SK-MEL-5 (cell line): ENCODE data around the gene FOXG1. TPM values are rescaled to one million over a fixed set of nuclear protein-coding genes. Genes with fewer than 3 reads are reported as not detected.

Experiments used
- DNase-seq: peaks from one replicate; pipeline ENCODE4 v3.0.0-alpha.2; 2016; ENCODE audit warnings: low read depth, low spot score
- in situ Hi-C: cut with HindIII; loops from 2 replicates; pipeline ENCODE4 v1.10.0; 2016; ENCODE audit warnings: low sequenced_read_pairs, high pct_unique_total_duplicates, low pct_unique_long_range_greater_than_20kb
- total RNA-seq: library from RNA; depleted of rRNA; stranded (reverse); fragments of >200 nt; shearing (Covaris generic); gene quantifications from 2 replicates; pipeline ENCODE4 v1.2.3, GENCODE V29; 2014

FOXG1 gene
- total RNA-seq, 1 experiment from 2014 or later, result not detected

- DNase-seq, result no peak
- in situ Hi-C loops, result no loop called here
These were observed 4.6 kb downstream of the FOXG1 start for GRCh38 chr14:28771168-28771567.

GRCh38 chr14:28772613-28773012, 6.0 kb downstream of the FOXG1 start:
- in situ Hi-C loops, result no loop called here
- DNase-seq, result no peak

- no peak for DNase-seq
- in situ Hi-C loops, result no loop called here
These were observed 6.6 kb downstream of the FOXG1 start for GRCh38 chr14:28773176-28773575.

- DNase-seq, result peak; percentile 65
- in situ Hi-C loops, result no loop called here
These were observed 7.5 kb downstream of the FOXG1 start for GRCh38 chr14:28773861-28774691.

GRCh38 chr14:28774764-28775735, 8.5 kb downstream of the FOXG1 start:
- no peak for DNase-seq
- in situ Hi-C loops, result no loop called here

GRCh38 chr14:28776482-28777266, 10.1 kb downstream of the FOXG1 start:
- in situ Hi-C loops, result no loop called here
- DNase-seq, result no peak

- no peak for DNase-seq
- in situ Hi-C loops, result no loop called here
These were observed 11.0 kb downstream of the FOXG1 start for GRCh38 chr14:28777471-28778137.

GRCh38 chr14:28778138-28779117, 11.8 kb downstream of the FOXG1 start:
- no peak for DNase-seq
- in situ Hi-C loops, result no loop called here

GRCh38 chr14:28779456-28779855, 12.9 kb downstream of the FOXG1 start:
- in situ Hi-C loops, result no loop called here
- DNase-seq, result no peak

GRCh38 chr14:28780843-28781820, 14.5 kb downstream of the FOXG1 start:
- in situ Hi-C loops, result no loop called here
- DNase-seq, result no peak

GRCh38 chr14:28782301-28782700, 15.7 kb downstream of the FOXG1 start:
- DNase-seq, result no peak
- in situ Hi-C loops, result no loop called here

GRCh38 chr14:28783664-28784063, 17.1 kb downstream of the FOXG1 start:
- in situ Hi-C loops, result no loop called here
- no peak for DNase-seq

- in situ Hi-C loops, result no loop called here
- DNase-seq, result no peak
These were observed 17.8 kb downstream of the FOXG1 start for GRCh38 chr14:28784096-28785048.
